ENCODE measurements around the gene TMEM218. TPM values are rescaled to one million over a fixed set of nuclear protein-coding genes. Genes with fewer than 3 reads are reported as not detected.

TMEM218 gene
- total and polyA plus RNA-seq, 2 of the 8 experiments (the other 6 are each of a cell fraction or from before 2014, with no cell fraction given): 17.0 to 33.5 TPM

GRCh38 chr11:125082040-125082439, 29.4 kb downstream of the TMEM218 start:
- H2AFZ ChIP-seq (ENCODE audit: low read length): no peak overlapping the region
- H4K20me1 ChIP-seq (replicated peaks in 1 of 2; ENCODE audit: control insufficient read depth in 1 of 2, insufficient read depth in 2 of 2, low read length in 2 of 2): no peaks in the 10 kb centered on the region
- H3K9ac ChIP-seq (replicated peaks in 1 of 4; ENCODE audit: extremely low read depth in 1 of 4, low read depth in 3 of 4, low read length in 3 of 4): no peak overlapping the region
- no peak overlapping the region for H3K4me3 ChIP-seq (ENCODE audit: extremely low read depth in 1 of 4, insufficient read depth in 2 of 4, low read depth in 3 of 4, low read length in 4 of 4)
- no peaks in the 10 kb centered on the region; a peak in 1 of 7 replicates for H3K27me3 ChIP-seq (replicated peaks in 1 of 4; ENCODE audit: control insufficient read depth in 3 of 4, extremely low read depth in 1 of 4, insufficient read depth in 3 of 4, low read length in 3 of 4)
- H2BK20ac ChIP-seq (ENCODE audit: low read length): no peak overlapping the region
- H3K14ac ChIP-seq (ENCODE audit: insufficient read length): no peak overlapping the region
- no peaks in the 10 kb centered on the region for H3K9me3 ChIP-seq (ENCODE audit: insufficient read depth in 2 of 2, low read depth in 1 of 2, low read length in 1 of 2)
- H3K79me2 ChIP-seq (ENCODE audit: control insufficient read depth in 1 of 2, insufficient read depth in 2 of 2, low read length in 2 of 2): no peaks in the 10 kb centered on the region
- DNase-seq (ENCODE audit: low read depth in 1 of 2, low spot score in 2 of 2) (no peak), FAIRE-seq (no peak)
- H3K4me1 ChIP-seq (replicated peaks in 1 of 4; ENCODE audit: control insufficient read depth in 3 of 4, insufficient read depth in 4 of 4, low read length in 3 of 4): peaks cover 0 to 3% (median 0%) of the 10 kb centered on the region in 4 experiments; a peak in 2 of 7 replicates
- no peak overlapping the region for H3K18ac ChIP-seq (ENCODE audit: extremely low read depth, low read length)
- H3K56ac ChIP-seq (replicated peaks; ENCODE audit: insufficient read length, low read depth, low read length): no peak overlapping the region
- CTCF ChIA-PET (ENCODE audit: partially characterized antibody): interaction anchor here (1.0 to 29.4 kb wide), 10 partner anchors 6 to 345 kb away, joined by 3 to 486 read pairs (median 14); partner anchors contain the start of gene TMEM218
- no peaks in the 10 kb centered on the region for H3K36me3 ChIP-seq (ENCODE audit: control insufficient read depth in 2 of 4, insufficient read depth in 4 of 4, low read length in 3 of 4)
- 83% methylated on average over 5 of the region's 5 CpGs; no CpG with 5 or more reads in 1 of the 2 experiments for WGBS, 2 experiments (ENCODE audit: extremely low coverage in 1 of 2, insufficient coverage in 1 of 2, insufficient read length in 1 of 2, insufficient replicate concordance in 2 of 2, low coverage in 1 of 2, low lambda C conversion rate in 2 of 2, missing lambda C conversion rate in 1 of 2)
- no peak overlapping the region for H2AK5ac ChIP-seq (ENCODE audit: low read depth, low read length)
- no peaks in the 10 kb centered on the region for H3K23me2 ChIP-seq (ENCODE audit: low read depth, low read length)
- H3K4me2 ChIP-seq (ENCODE audit: insufficient read depth in 1 of 2, low read depth in 2 of 2, low read length in 2 of 2): no peak overlapping the region
- H2BK15ac ChIP-seq (ENCODE audit: low read length): no peak overlapping the region
- no peak overlapping the region for H3K27ac ChIP-seq (ENCODE audit: low read depth, low read length)
- POLR2A ChIA-PET (ENCODE audit: partially characterized antibody): interaction anchor here (1.0 to 1.4 kb wide), 2 partner anchors 18 to 30 kb away, joined by 3 to 4 read pairs; partner anchors contain the start of genes SLC37A2 and TMEM218
- H3K4ac ChIP-seq (replicated peaks; ENCODE audit: insufficient read length, low read depth, low read length): no peak overlapping the region
- H4K91ac ChIP-seq (replicated peaks; ENCODE audit: insufficient read length, low read length): no peak overlapping the region
- no peak overlapping the region for H3K23ac ChIP-seq (ENCODE audit: insufficient read length)
- H4K8ac ChIP-seq (ENCODE audit: extremely low read depth, insufficient read depth, low read length): no peak overlapping the region
- no peak overlapping the region for H2BK5ac ChIP-seq (ENCODE audit: low read depth, low read length)
- H4K5ac ChIP-seq (ENCODE audit: insufficient read length, low read depth, low read length): no peak overlapping the region
- no peak overlapping the region for H2BK120ac ChIP-seq (replicated peaks; ENCODE audit: low read depth, low read length)
- no peaks in the 10 kb centered on the region; the same call in 1 of the 2 replicates for H3K79me1 ChIP-seq (ENCODE audit: low read depth, low read length)
- no peak overlapping the region for H2BK12ac ChIP-seq (ENCODE audit: low read depth, low read length)
- TF ChIP-seq BCL11A (IDR thresholded peaks at IDR 0.05; ENCODE audit: low read depth in 2 of 2, low read length in 2 of 2) (no peak), RNF2 (IDR thresholded peaks at IDR 0.05; ENCODE audit: borderline replicate concordance, low read depth, low read length, missing control alignments, poor library complexity, severe bottlenecking) (no peak), BRCA1 (IDR thresholded peaks at IDR 0.05; ENCODE audit: low read depth, low read length) (no peak), TCF12 (IDR thresholded peaks at IDR 0.05; ENCODE audit: low read depth, low read length) (no peak), CEBPB (IDR thresholded peaks at IDR 0.05; ENCODE audit: low read depth, low read length) (no peak), SIN3A (conservative IDR thresholded peaks at IDR 0.05 in 1 of 2, IDR thresholded peaks at IDR 0.05 in 1 of 2; ENCODE audit: low read depth in 1 of 2, low read length in 2 of 2) (no peak), EP300 (IDR thresholded peaks at IDR 0.05; ENCODE audit: borderline replicate concordance in 1 of 2, low read depth in 2 of 2, low read length in 2 of 2) (no peak), ATF2 (IDR thresholded peaks at IDR 0.05; ENCODE audit: low read length) (no peak), SIX5 (IDR thresholded peaks at IDR 0.05; ENCODE audit: low read depth, low read length) (no peak), KDM4A (IDR thresholded peaks at IDR 0.05; ENCODE audit: low read depth, low read length, severe bottlenecking) (no peak)
